Activated CD4-positive, alpha-beta T cell treated with anti-CD3 and anti-CD28 coated beads, Interleukin-2, amount 50 U/mL, for 1 hour (primary cell): ENCODE measurements around the gene TAF5.
A peak's percentile ranks its signal among the peaks of the same experiment; 100 is the strongest.
"Not testable (repeated sequence)": the region's sequence is repeated elsewhere in the genome, so short reads cannot be mapped to it uniquely, and the experiment has no call there.

Experiments used
- DNase-seq: peaks from one replicate; pipeline ENCODE4 v3.0.0-alpha.2; 2020

Gene TAF5

GRCh38 chr10:103367782-103368518, at the start of gene TAF5:
TAF5 (plus strand) TSS chr10:103367976; CDS start chr10:103367990, 14 bp downstream.
- peak; percentile 84 for DNase-seq

GRCh38 chr10:103327906-103328305, 39.9 kb upstream of the TAF5 start:
- DNase-seq = no peak

GRCh38 chr10:103333934-103334520, 33.7 kb upstream of the TAF5 start:
- no peak for DNase-seq

GRCh38 chr10:103334567-103334966, 33.2 kb upstream of the TAF5 start:
- no peak for DNase-seq

- DNase-seq = no peak
These were observed 31.4 kb upstream of the TAF5 start for GRCh38 chr10:103336370-103336769.

GRCh38 chr10:103350175-103350516, 17.6 kb upstream of the TAF5 start:
- no peak for DNase-seq

GRCh38 chr10:103350517-103351260, 17.1 kb upstream of the TAF5 start, which contains the start of gene PCGF6:
PCGF6 (minus strand) TSS chr10:103351140; CDS start chr10:103351066, 74 bp downstream.
- DNase-seq = peak; percentile 57

GRCh38 chr10:103353281-103353680, 14.5 kb upstream of the TAF5 start:
- no peak for DNase-seq

GRCh38 chr10:103354567-103354966, 13.2 kb upstream of the TAF5 start:
- not testable (repeated sequence) for DNase-seq

GRCh38 chr10:103355906-103356599, 11.7 kb upstream of the TAF5 start:
- DNase-seq = no peak

- not testable (repeated sequence) for DNase-seq
These were observed 8.3 kb upstream of the TAF5 start for GRCh38 chr10:103359493-103359892.

- DNase-seq = not testable (repeated sequence)
These were observed 7.0 kb upstream of the TAF5 start for GRCh38 chr10:103360791-103361190.

- DNase-seq = no peak
These were observed 396 bp upstream of the TAF5 start for GRCh38 chr10:103367379-103367781.

GRCh38 chr10:103373544-103373943, 5.8 kb downstream of the TAF5 start:
- DNase-seq = no peak

GRCh38 chr10:103374263-103374662, 6.5 kb downstream of the TAF5 start:
- no peak for DNase-seq

GRCh38 chr10:103382769-103383168, 15.0 kb downstream of the TAF5 start:
- DNase-seq = no peak

- DNase-seq = no peak
These were observed 26.4 kb downstream of the TAF5 start for GRCh38 chr10:103394180-103394579.

- no peak for DNase-seq
These were observed 27.9 kb downstream of the TAF5 start for GRCh38 chr10:103395754-103396066.

- DNase-seq = peak; percentile 91
These were observed 28.5 kb downstream of the TAF5 start, which contains the start of the genes ATP5MK and PDCD11 for GRCh38 chr10:103396067-103396788. ATP5MK (minus strand) TSS chr10:103396475; CDS start chr10:103392457, 4,018 bp downstream. PDCD11 (plus strand) TSS chr10:103396626; CDS start chr10:103398427, 1,801 bp downstream.

GRCh38 chr10:103396789-103397087, 29.0 kb downstream of the TAF5 start:
- no peak for DNase-seq

- DNase-seq = no peak
These were observed 29.5 kb downstream of the TAF5 start for GRCh38 chr10:103397191-103397825.

GRCh38 chr10:103413564-103413963, 45.8 kb downstream of the TAF5 start:
- DNase-seq = no peak
